WERI-Rb-1 (cell line): Measurements from ENCODE around the gene MAP4K3.

Experiments
- DNase-seq: peaks from one replicate; pipeline ENCODE4 v3.0.0-alpha.2; 2020
- H3K27ac ChIP-seq: fragments of 250-450 bp; sonication (Bioruptor Pico); 2 replicates; pipeline ENCODE4 v1.5.1; 2020; ENCODE audit warnings: mild to moderate bottlenecking, moderate library complexity
- H3K27me3 ChIP-seq: fragments of 250-450 bp; sonication (Bioruptor Pico); 2 replicates; pipeline ENCODE4 v1.5.1; 2021; ENCODE audit warnings: mild to moderate bottlenecking, low read depth, moderate library complexity; ENCODE audit not compliant: insufficient read depth, severe bottlenecking
- H3K36me3 ChIP-seq: fragments of 250-450 bp; sonication (Bioruptor Pico); 2 replicates; pipeline ENCODE4 v1.5.1; 2020; ENCODE audit warnings: mild to moderate bottlenecking, moderate library complexity
- H3K4me3 ChIP-seq: 2 replicates; pipeline ENCODE4 v1.5.1; 2011; ENCODE audit warnings: low read depth, mild to moderate bottlenecking, control low read depth, low read length
- H3K9me3 ChIP-seq: fragments of 250-450 bp; sonication (Bioruptor Pico); 2 replicates; pipeline ENCODE4 v1.5.1; 2021; ENCODE audit warnings: mild to moderate bottlenecking, moderate library complexity; ENCODE audit not compliant: severe bottlenecking
- CTCF ChIP-seq: IDR thresholded peaks from 2 replicates; pipeline ENCODE4 v1.5.1; 2011; ENCODE audit warnings: low read depth, mild to moderate bottlenecking, control low read depth, inconsistent platforms, low read length

MAP4K3 gene

GRCh38 chr2:39481611-39482010 lies 44.5 kb upstream of the MAP4K3 start:
- Histone ChIP-seq H3K27me3 (no peaks in the 10 kb centered on the region), H3K27ac (no peak overlapping the region), H3K36me3 (no peaks in the 10 kb centered on the region), H3K4me3 (no peak overlapping the region), H3K9me3 (no peaks in the 10 kb centered on the region)
- DNase-seq = no peak
- no peak for TF ChIP-seq CTCF

- Histone ChIP-seq H3K27ac (no peak overlapping the region), H3K36me3 (no peaks in the 10 kb centered on the region), H3K9me3 (no peaks in the 10 kb centered on the region), H3K4me3 (no peak overlapping the region), H3K27me3 (no peaks in the 10 kb centered on the region)
- DNase-seq = no peak
- no peak for TF ChIP-seq CTCF
Observed at GRCh38 chr2:39479696-39480095, 42.6 kb upstream of the MAP4K3 start.

GRCh38 chr2:39479053-39479670 lies 42.1 kb upstream of the MAP4K3 start:
- no peaks in the 10 kb centered on the region for H3K9me3 ChIP-seq
- no peak for TF ChIP-seq CTCF
- no peaks in the 10 kb centered on the region for H3K27me3 ChIP-seq
- H3K36me3 ChIP-seq = no peaks in the 10 kb centered on the region
- no peak for DNase-seq
- no peak overlapping the region for H3K4me3 ChIP-seq
- no peak overlapping the region for H3K27ac ChIP-seq

GRCh38 chr2:39476524-39476923 lies 39.4 kb upstream of the MAP4K3 start:
- TF ChIP-seq CTCF = no peak
- no peak overlapping the region for H3K27ac ChIP-seq

GRCh38 chr2:39475006-39475405 lies 37.9 kb upstream of the MAP4K3 start:
- Histone ChIP-seq H3K36me3 (no peaks in the 10 kb centered on the region), H3K4me3 (no peak overlapping the region), H3K27ac (no peak overlapping the region), H3K27me3 (no peaks in the 10 kb centered on the region), H3K9me3 (no peaks in the 10 kb centered on the region)
- DNase-seq = no peak
- no peak for TF ChIP-seq CTCF

More at GRCh38 chr2:39476524-39476923, 39.4 kb upstream of the MAP4K3 start:
- H3K36me3 ChIP-seq = no peaks in the 10 kb centered on the region
- DNase-seq = no peak
- H3K9me3 ChIP-seq = no peaks in the 10 kb centered on the region
- H3K27me3 ChIP-seq = no peaks in the 10 kb centered on the region
- no peak overlapping the region for H3K4me3 ChIP-seq

GRCh38 chr2:39470580-39470979 lies 33.5 kb upstream of the MAP4K3 start:
- H3K36me3 ChIP-seq = no peaks in the 10 kb centered on the region
- H3K9me3 ChIP-seq = no peaks in the 10 kb centered on the region
- no peaks in the 10 kb centered on the region for H3K27me3 ChIP-seq
- TF ChIP-seq CTCF = no peak
- H3K4me3 ChIP-seq = no peak overlapping the region
- no peak for DNase-seq
- H3K27ac ChIP-seq = no peak overlapping the region
